Measurements from ENCODE around the gene HJURP. TPM values are rescaled to one million over a fixed set of nuclear protein-coding genes. Genes with fewer than 3 reads are reported as not detected.

HJURP gene
- total RNA-seq, 6 experiments from 2014 or later, result 16.8 to 33.6 (median 32.4) TPM

DNA sequence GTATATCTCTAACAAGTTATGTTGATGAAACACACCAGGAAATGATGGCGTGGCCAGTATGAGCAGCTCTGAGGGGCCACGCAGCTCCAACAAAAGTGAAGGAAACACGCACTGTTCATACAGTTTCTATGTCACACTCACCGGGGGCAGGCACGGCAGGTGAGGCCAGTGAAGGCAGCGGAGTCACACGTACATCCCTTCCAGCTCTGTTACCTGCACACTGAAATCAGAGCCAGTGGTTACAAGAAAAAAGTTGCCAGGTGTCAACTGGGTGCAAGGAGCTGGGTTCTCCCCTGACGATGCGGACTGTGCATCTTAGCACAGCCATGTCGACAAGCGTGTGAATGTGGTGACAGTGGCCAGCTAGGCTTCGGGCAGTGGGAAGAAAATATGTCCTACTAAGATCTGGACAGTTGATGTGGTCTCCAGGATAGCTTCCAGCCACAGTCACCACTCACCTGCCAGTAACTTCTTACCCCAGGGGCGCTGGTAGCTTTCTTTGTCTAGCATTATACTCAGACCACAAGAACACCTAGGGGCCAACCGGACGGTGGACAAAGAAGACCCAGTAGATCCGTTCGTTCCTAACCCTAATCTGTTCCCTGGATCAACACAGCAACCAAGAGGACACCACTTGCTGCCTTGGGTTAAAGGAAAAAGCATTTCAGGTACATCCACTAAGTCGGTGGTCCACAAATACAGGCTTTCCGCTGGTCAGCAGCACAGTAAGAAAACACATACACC lies 10.1 kb downstream of the HJURP start:
- peaks cover 9% of the 10 kb centered on the region for H3K4me1 Mint-ChIP-seq (ENCODE audit: low read depth)
- H3K4me3 Mint-ChIP-seq, result no peak overlapping the region
- peaks cover 65% of the 10 kb centered on the region for H3K36me3 Mint-ChIP-seq (ENCODE audit: low read depth)
- no peaks in the 10 kb centered on the region for H3K9me3 Mint-ChIP-seq
- DNase-seq, result no peak
- TF ChIP-seq, protein P1, sequence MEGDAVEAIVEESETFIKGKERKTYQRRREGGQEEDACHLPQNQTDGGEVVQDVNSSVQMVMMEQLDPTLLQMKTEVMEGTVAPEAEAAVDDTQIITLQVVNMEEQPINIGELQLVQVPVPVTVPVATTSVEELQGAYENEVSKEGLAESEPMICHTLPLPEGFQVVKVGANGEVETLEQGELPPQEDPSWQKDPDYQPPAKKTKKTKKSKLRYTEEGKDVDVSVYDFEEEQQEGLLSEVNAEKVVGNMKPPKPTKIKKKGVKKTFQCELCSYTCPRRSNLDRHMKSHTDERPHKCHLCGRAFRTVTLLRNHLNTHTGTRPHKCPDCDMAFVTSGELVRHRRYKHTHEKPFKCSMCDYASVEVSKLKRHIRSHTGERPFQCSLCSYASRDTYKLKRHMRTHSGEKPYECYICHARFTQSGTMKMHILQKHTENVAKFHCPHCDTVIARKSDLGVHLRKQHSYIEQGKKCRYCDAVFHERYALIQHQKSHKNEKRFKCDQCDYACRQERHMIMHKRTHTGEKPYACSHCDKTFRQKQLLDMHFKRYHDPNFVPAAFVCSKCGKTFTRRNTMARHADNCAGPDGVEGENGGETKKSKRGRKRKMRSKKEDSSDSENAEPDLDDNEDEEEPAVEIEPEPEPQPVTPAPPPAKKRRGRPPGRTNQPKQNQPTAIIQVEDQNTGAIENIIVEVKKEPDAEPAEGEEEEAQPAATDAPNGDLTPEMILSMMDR (IDR thresholded peaks at IDR 0.05), result no peak
- peaks cover 2% of the 10 kb centered on the region; the same call in 1 of the 2 replicates for H3K27me3 Mint-ChIP-seq (ENCODE audit: insufficient read depth)
- H3K27ac Mint-ChIP-seq, result no peak overlapping the region

DNA sequence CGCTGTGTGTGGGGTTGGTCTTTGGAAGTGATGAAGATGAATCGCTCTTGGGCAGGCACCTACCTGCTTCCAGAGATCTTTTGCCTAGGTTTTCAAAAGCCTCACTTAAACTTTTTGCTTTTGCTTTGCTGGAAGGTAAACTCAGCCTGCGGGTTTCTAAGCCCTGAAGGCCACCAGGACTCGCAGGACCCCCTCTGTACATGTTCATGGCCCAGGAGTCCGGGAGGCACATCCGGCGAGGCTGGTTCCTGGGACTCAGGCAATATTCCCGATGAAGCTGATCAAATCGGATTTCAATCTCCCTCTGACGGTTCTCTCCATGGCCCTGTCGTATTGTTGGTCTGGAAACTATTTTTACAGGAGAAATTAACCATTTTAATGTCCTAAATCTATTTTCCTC lies 13.2 kb downstream of the HJURP start:
- H3K4me3 Mint-ChIP-seq, result no peak overlapping the region
- peaks cover 63% of the 10 kb centered on the region for H3K36me3 Mint-ChIP-seq (ENCODE audit: low read depth)
- H3K4me1 Mint-ChIP-seq (ENCODE audit: low read depth), result peaks cover 10% of the 10 kb centered on the region

DNA sequence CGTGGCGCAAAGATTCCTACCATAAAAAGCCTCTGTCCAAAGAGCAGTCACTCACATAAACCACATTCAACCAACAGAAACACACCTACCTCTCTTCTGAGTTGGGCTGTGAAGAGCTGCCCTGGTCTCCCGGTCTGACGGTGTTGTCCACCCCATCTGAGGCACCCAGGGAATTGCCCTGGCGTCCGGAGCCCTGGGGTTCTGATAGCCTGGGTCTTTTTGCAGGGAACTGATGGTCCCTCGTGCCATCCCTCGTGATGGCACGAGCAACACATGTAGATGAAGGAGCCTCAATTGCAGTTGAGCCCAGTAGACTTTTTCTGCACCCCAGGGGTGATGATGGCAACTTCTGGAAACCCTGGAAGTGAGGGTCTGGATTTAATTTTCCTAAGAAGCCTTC lies 13.8 kb downstream of the HJURP start:
- no peaks in the 10 kb centered on the region; the same call in 1 of the 2 replicates for H3K27me3 Mint-ChIP-seq (ENCODE audit: insufficient read depth)
- peaks cover 58% of the 10 kb centered on the region for H3K36me3 Mint-ChIP-seq (ENCODE audit: low read depth)

More for the DNA sequence above, 13.2 kb downstream of the HJURP start:
- TF ChIP-seq, protein P1 (IDR thresholded peaks at IDR 0.05), result no peak
- H3K27me3 Mint-ChIP-seq (ENCODE audit: insufficient read depth), result no peaks in the 10 kb centered on the region; the same call in 1 of the 2 replicates
- no peaks in the 10 kb centered on the region for H3K9me3 Mint-ChIP-seq
- DNase-seq, result no peak
- no peak overlapping the region for H3K27ac Mint-ChIP-seq

DNA sequence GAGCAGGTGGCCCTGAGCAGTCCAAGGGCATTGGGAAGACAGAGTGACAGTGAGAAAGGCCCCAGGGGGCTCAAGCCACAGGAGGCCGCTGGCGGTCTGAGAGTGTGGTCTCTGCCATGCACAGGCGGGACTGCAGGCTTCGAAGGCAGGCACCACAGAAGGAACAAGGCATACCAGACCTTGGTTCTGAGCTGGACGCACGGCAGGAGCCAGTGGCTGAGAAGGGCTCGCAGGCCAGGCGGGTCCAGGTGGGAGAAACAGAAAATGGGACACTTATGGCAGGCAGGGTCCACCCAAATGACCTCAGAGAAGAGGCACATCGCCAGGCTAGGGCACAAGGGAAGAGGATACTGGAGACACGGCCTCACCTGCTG lies 14.9 kb downstream of the HJURP start:
- peaks cover 10% of the 10 kb centered on the region for H3K4me1 Mint-ChIP-seq (ENCODE audit: low read depth)
- no peak overlapping the region for H3K4me3 Mint-ChIP-seq
- TF ChIP-seq, protein P1 (IDR thresholded peaks at IDR 0.05), result no peak
- H3K9me3 Mint-ChIP-seq, result no peaks in the 10 kb centered on the region
- no peak overlapping the region for H3K27ac Mint-ChIP-seq
- no peak for DNase-seq
- H3K27me3 Mint-ChIP-seq (ENCODE audit: insufficient read depth), result no peaks in the 10 kb centered on the region; the same call in 1 of the 2 replicates
- peaks cover 62% of the 10 kb centered on the region for H3K36me3 Mint-ChIP-seq (ENCODE audit: low read depth)

More for the DNA sequence above, 13.8 kb downstream of the HJURP start:
- no peak overlapping the region for H3K4me3 Mint-ChIP-seq
- H3K4me1 Mint-ChIP-seq (ENCODE audit: low read depth), result peaks cover 10% of the 10 kb centered on the region
- TF ChIP-seq, protein P1 (IDR thresholded peaks at IDR 0.05), result no peak
- no peak overlapping the region for H3K27ac Mint-ChIP-seq
- no peak for DNase-seq
- no peaks in the 10 kb centered on the region for H3K9me3 Mint-ChIP-seq

DNA sequence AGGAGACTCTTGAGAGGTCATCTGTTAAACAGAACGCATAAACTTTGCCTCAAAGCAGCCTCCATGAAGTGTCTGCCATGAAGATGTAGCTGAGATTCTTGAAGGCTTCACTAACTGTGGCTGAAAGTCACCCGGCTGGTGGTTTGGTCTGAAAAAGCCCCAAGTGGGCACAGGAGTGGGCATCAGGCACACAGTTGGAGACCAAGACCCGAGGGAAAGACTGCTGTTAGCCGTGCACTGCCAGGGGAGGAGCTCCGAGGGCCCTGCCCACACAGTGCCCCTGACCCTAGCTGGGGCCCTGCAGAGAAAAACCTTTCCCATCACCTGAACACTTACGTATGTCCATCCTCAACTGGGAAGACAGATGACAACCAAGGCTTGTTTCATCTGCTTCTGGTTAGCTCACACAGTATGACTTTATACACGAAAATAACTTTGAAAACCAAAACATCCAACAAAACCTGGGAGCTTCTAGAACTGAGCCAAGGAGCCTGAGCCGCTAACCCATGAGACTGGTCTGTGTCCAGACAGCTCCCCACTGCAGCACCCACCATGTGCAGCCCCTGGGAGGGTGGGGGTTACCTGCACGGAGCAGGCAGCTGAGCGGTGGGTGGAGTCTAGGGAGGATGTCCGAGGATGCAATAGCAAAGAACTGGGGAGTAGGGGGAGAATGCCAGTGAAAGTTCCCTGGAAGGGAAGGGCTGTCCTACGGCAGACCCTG lies 15.4 kb downstream of the HJURP start:
- DNase-seq, result no peak
- TF ChIP-seq, protein P1 (IDR thresholded peaks at IDR 0.05), result no peak
- peaks cover 10% of the 10 kb centered on the region for H3K4me1 Mint-ChIP-seq (ENCODE audit: low read depth)
- no peak overlapping the region; the same call in 1 of the 2 replicates for H3K4me3 Mint-ChIP-seq
- H3K27me3 Mint-ChIP-seq (ENCODE audit: insufficient read depth), result no peaks in the 10 kb centered on the region; the same call in 1 of the 2 replicates
- H3K36me3 Mint-ChIP-seq (ENCODE audit: low read depth), result peaks cover 59% of the 10 kb centered on the region
- H3K9me3 Mint-ChIP-seq, result no peaks in the 10 kb centered on the region
- H3K27ac Mint-ChIP-seq, result peak overlapping the region; percentile 56; the same call in 1 of the 2 replicates

Measured in HFFc6 (cell line).